ENCODE results near the gene DNAJC16.

DNA sequence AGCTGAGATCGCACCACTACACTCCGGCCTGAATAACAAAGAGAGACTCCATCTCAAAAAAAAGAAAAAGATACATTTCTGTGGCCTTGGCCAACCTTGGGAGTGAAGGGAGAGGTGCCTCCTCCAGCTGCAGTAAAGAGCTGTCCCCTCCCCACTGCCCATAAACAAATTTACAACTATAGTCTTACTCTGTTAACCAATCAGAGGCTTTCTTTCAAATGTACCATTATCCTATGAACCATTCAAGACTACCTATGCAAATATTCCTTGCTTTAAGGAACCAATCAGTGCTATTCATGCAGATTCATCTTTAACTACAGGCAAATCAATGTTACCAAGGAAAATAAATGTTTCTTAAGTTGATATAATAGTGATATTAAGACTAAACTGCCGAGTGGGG is 49.7 kb upstream of the DNAJC16 start:
- TF ChIP-seq, protein P1, sequence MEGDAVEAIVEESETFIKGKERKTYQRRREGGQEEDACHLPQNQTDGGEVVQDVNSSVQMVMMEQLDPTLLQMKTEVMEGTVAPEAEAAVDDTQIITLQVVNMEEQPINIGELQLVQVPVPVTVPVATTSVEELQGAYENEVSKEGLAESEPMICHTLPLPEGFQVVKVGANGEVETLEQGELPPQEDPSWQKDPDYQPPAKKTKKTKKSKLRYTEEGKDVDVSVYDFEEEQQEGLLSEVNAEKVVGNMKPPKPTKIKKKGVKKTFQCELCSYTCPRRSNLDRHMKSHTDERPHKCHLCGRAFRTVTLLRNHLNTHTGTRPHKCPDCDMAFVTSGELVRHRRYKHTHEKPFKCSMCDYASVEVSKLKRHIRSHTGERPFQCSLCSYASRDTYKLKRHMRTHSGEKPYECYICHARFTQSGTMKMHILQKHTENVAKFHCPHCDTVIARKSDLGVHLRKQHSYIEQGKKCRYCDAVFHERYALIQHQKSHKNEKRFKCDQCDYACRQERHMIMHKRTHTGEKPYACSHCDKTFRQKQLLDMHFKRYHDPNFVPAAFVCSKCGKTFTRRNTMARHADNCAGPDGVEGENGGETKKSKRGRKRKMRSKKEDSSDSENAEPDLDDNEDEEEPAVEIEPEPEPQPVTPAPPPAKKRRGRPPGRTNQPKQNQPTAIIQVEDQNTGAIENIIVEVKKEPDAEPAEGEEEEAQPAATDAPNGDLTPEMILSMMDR (conservative IDR thresholded peaks at IDR 0.05 in 1 of 2, IDR thresholded peaks at IDR 0.05 in 1 of 2; ENCODE audit: low read depth in 1 of 2, low read length in 2 of 2) = no peak
- no peak for TF ChIP-seq EZH2 (IDR thresholded peaks at IDR 0.05; ENCODE audit: low read length, missing control alignments)
